Measurements from ENCODE around the gene SIGLEC9. TPM values are rescaled to one million over a fixed set of nuclear protein-coding genes. Genes with fewer than 3 reads are reported as not detected.

Gene SIGLEC9
- total RNA-seq = under 1 TPM; 0.29 to 0.48 TPM

DNA sequence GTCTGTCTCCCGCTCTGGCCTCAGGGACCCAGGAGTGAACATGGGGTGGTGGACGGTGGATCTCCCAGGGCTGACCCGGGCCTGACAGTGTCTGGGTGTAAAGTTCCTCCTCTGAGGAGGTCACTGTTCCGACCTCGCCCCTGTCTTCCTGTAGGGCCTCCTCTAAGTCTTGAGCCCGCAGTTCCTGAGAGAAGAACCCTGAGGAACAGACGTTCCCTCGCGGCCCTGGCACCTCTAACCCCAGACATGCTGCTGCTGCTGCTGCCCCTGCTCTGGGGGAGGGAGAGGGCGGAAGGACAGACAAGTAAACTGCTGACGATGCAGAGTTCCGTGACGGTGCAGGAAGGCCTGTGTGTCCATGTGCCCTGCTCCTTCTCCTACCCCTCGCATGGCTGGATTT is at the start of gene SIGLEC9:
Gene SIGLEC9 (plus strand): TSS at position 178 of the 400 bp plus-strand sequence. CDS start 69 bp downstream, at position 247.
- ChIA-PET CTCF (no interaction called here), POLR2A (no interaction called here)

GRCh38 chr19:51075998-51076397 is 48.7 kb upstream of the SIGLEC9 start:
- POLR2A ChIA-PET = no interaction called here
- CTCF ChIA-PET = no interaction called here

DNA sequence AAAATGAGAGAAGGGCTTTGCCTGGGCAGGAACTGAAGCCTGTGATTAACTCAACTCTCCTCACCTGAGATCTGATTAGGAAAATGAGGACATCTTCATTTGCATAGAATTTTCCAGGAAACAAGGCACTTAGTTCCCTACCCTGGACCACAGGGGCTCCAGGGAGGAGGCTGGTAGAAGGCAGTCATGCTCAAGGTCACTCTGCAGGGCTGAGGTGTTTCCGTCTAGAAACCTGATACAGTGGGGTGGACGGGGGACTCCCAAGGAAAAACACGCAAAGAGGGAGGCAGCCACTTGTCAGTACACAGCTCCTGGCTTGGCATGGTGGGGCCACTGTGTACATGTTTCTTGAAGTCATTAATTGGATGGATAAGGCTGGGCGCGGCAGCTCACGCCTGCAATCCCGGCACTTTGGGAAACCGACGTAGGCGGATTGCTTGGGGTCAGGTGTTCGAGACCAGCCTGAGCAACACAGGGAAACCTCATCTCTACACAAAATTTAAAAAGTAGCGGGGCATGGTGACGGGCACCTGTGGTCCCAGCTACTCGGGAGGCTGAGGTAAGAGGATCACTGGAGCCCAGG is 48.0 kb upstream of the SIGLEC9 start:
- ChIA-PET POLR2A (no interaction called here), CTCF (interaction anchor here (0.8 kb wide), 1 partner anchor 18 kb away, joined by 3 read pairs; no protein-coding TSS in a partner anchor)

GRCh38 chr19:51078104-51078503 is 46.6 kb upstream of the SIGLEC9 start:
- ChIA-PET POLR2A (no interaction called here), CTCF (interaction anchor here (0.6 kb wide), 1 partner anchor 1472 kb away, joined by 3 read pairs; no protein-coding TSS in a partner anchor)

DNA sequence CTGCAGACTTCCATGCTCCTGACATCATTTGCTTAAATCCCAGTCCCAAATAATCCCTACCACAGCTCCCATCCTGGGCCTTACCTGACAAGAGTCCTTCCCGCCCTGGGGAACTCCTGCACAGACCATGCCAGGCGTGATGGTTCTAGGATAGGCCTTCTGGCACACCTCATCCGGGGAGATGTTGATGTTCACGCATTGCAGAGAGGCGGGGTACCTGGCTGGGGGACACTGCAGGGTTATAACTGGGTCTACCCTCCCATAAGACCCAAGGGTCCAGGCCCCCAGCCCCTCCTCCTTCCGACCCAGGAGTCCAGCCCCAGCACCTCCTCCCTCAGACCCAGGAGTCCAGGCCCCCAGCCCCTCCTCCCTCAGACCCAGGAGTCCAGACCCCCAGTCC is 46.0 kb upstream of the SIGLEC9 start:
- ChIA-PET CTCF (no interaction called here), POLR2A (no interaction called here)

- CTCF ChIA-PET = no interaction called here
- POLR2A ChIA-PET = no interaction called here
Observed at GRCh38 chr19:51079481-51080110, 45.1 kb upstream of the SIGLEC9 start.

GRCh38 chr19:51081476-51081875 is 43.2 kb upstream of the SIGLEC9 start:
- CTCF ChIA-PET = no interaction called here
- POLR2A ChIA-PET = no interaction called here

DNA sequence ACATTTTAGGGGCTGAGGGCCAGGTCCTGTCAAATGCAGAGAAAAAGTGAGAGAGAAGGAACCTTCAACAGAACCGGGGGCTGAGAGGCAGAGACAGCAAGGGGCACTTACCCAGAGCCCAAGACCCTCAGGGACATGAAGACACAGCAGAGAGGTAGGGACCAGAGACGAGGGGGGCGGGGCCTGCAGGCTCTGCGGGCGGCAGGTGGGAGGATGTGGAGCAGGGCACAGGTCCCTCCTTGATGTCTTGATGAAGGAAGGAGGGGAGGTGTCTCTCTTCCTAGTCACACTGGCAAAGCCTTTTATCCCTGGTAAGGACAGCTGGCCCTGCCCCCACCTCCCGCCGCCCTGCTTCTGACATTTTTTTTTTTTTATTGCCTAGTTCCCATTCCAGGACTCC is 42.1 kb upstream of the SIGLEC9 start, which contains the start of gene KLK14:
Gene KLK14 (minus strand): TSS at position 277 of the 400 bp plus-strand sequence. CDS start 273 bp downstream, at position 4.
- CTCF ChIA-PET = no interaction called here
- POLR2A ChIA-PET = no interaction called here

DNA sequence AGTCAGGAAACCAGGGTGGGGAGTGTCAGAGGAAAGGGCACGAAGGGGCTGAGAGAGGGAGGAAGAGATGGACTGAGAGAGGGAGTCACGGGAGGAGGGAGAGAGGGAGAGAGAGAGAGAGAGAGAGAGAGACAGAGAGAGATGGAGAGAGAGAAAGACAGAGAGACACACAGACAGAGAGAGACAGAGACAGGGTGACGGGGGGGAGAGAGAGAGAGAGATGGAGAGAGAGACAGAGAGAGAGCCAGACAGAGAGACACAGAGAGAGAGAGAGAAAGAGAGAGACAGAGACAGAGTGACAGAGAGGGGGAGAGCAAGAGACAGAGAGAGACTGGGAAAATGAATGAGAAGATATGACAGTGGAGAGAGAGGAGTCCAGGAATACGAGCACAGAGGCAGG is 41.5 kb upstream of the SIGLEC9 start:
- ChIA-PET CTCF (no interaction called here), POLR2A (no interaction called here)

DNA sequence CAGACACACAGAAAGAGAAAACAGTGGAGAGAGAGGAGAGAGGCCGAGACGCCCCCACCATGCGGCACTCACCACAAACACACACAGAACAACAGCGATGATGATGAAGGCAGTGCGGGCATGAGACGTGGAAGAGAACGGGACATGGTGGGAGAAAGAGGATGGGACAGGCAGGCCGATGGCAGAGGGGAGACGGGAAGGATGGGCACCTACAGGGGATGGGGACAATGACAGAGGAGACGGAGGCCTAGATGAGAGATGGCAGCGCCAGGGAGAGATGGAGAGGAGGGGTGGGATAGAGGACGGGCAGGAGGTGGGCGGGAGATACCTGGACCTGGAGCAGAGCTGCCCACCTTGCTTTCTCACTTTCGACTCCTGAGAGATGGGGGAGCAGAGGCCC is 40.9 kb upstream of the SIGLEC9 start:
- ChIA-PET POLR2A (no interaction called here), CTCF (no interaction called here)

DNA sequence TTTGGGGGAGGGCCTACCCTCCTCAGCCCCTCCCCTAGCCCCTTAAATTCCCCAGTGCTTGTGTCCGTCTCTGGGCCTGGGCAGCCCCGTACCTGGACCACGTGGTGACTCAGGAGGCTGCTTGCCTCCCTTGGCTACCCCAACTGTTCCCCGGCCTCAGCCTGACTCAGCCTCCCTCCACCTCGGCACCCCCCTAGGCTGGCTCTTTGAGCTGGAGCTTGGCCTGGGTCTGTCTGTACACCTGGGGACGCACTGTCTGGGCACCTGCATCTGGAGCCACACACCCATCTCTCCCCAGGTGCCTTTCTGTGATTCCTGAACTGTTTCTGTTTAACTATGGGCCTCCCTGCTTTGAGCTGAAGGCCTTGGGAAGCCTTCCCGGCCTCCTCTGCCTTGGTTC is 40.2 kb upstream of the SIGLEC9 start:
- POLR2A ChIA-PET = no interaction called here
- CTCF ChIA-PET = interaction anchor here (0.5 kb wide), 1 partner anchor 153 kb away, joined by 3 read pairs; no protein-coding TSS in a partner anchor

- CTCF ChIA-PET = no interaction called here
- POLR2A ChIA-PET = no interaction called here
Observed at GRCh38 chr19:51086153-51086850, 38.4 kb upstream of the SIGLEC9 start.

DNA sequence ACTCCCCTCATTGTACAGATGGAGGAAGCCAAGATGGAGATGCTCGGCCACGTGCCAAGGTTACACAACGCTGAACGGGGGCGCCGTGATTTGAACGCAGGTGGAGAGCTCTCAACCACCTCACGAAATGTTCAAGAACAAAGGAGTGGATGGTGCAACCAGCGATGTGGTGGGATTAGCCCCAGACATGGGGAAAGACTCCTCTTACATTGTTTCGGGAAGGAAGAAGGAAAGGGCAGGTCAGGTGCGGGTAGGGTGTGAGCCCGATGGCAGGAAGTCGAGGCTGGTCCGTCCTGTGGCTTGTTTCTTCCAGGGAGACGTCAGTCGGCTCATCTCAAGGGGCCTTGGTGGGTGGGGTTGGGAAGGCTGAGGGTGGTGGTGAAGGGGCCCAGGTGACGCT is 34.9 kb upstream of the SIGLEC9 start:
- ChIA-PET CTCF (no interaction called here), POLR2A (no interaction called here)

DNA sequence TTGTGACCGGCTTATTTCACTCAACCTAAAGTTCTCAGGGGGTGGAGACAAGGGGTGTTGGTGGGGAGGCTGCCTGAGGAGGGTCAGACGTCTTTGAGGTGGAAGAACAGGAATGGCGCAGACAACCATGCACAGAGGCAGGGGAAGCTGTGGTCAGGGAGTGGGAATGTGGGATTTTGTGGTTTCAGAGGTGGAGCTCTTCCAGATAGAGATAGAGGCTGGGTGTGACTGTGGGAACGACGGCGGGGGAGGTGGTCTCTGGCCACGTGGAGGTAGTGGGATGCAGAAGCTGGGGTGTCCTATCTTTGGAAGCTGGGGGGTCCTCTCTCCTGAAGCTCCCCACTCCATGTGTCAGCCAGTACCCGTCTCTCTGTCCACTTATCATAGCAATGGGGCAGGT is 34.2 kb upstream of the SIGLEC9 start:
- ChIA-PET POLR2A (no interaction called here), CTCF (no interaction called here)

DNA sequence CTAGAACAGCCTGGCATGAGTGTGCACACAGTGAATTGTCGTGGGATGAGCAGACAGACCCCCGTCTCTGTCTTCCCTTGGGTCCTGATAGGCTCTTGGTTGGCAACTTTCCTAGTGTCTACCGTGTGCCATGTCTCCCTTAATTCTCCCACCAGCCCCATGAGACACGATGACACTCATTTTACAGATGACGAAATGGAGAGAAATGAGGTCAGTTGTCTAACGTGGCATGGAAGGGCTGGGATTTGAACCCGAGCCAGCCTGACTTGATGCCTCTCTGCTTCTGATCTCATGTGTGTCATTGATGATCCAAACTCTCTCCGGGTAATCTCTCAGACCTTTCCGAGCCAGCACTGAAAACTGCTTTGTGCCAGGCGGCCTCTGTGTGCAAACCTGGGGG is 33.6 kb upstream of the SIGLEC9 start:
- POLR2A ChIA-PET = no interaction called here
- CTCF ChIA-PET = no interaction called here

DNA sequence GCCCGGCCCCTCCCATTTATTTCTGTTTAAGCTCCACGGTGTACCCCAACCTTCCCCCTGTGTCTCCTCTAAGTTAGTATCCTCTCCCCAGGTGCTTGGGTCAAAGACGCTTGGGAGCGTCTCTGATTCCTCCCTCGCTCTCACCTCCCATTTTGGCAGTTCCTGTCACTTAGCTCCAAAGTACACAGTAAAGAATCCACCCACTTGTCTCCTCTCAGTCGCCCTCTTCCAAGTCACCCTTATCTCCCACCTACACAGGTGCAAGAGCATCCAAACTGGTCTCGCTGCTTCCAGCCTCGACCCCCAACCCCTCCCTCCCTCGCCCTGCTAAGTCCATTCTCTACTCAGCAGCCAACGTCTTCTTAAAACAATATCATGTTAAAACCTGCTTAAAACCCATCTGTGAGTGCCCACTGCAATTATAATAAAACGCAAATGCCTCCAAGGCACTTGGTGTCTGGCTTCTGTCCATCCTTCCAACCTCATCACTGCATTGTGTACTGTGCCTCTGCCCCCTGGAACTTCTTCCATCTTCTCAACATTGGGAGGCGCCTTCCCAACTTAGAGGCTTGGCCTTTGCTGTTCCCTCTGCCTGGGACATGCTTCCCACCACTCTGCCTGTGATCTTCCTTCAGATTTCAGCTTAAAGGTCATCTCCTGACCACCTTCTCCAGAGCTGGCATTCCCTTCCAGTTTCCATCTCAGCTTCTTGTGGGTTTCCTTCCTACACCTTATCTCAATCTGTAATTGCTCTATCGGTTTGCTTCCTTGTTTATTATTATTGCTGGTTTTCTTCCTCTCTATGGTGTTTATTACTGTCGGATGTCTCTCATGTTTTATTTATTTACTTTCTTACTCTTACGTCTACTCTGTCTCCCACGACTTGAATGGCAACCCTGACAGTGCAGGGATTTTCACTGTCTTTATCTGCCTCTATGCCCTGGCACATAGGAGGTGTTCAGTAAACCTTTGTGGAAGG is 32.5 kb upstream of the SIGLEC9 start:
- ChIA-PET POLR2A (no interaction called here), CTCF (no interaction called here)

DNA sequence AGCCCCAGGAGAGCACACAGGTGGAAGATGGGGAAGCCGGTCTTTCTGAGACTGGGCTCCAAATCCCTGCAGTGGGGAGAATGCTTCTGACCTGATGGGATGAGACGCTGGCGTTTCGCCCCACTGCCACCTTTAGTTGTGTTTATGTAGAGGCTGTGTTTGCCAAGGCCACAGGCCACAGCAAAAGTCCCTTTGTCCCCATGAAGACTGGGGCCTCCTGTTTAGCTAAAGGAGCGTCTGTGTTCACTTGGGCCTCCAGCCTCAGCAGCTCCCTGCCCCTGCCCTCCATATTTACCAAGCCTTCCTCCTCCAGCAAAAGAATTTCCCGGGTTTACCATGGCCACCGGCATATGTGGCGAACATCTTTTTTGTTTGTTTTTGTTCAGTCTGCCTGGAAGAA is 31.6 kb upstream of the SIGLEC9 start:
- POLR2A ChIA-PET = no interaction called here
- CTCF ChIA-PET = no interaction called here

- ChIA-PET POLR2A (no interaction called here), CTCF (interaction anchor here (1.1 to 1.4 kb wide), 2 partner anchors 16 to 94 kb away, joined by 3 read pairs; no protein-coding TSS in a partner anchor)
Observed at GRCh38 chr19:51093510-51094345, 31.0 kb upstream of the SIGLEC9 start.

DNA sequence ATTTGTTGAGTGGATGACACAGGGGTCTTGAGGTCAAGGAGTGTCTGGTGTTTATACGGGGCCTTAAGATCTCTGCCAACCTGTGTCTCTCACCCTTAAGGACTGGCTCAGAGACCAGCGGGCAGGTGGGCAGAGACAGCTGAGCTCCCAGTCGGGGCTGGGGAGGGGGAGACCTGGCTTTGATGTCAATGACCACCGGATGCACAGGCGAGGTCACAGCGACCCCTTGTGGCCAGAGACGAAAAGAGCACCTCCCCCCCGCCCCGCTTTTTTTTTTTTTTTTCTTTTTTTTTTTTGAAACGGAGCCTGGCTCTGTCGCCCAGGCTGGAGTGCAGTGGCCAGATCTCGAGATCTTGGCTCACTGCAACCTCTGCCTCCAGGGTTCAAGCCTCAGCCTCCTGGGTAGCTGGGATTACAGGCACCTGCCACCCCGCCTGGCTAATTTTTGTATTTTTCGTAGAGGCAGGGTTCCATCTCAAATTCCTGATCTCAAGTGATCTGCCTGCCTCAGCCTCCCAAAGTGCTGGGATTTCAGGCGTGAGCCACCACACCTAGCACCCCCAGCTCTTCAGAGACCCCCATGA is 29.9 kb upstream of the SIGLEC9 start:
- CTCF ChIA-PET = interaction anchor here (0.6 to 1.4 kb wide), 12 partner anchors 10 to 1229 kb away, joined by 3 to 5 read pairs (median 3); no protein-coding TSS in a partner anchor
- POLR2A ChIA-PET = no interaction called here

Measured in activated CD8-positive, alpha-beta memory T cell treated with anti-CD3 and anti-CD28 coated beads for 36 hours (primary cell).